Measurements from ENCODE around the gene SAFB.

DNA sequence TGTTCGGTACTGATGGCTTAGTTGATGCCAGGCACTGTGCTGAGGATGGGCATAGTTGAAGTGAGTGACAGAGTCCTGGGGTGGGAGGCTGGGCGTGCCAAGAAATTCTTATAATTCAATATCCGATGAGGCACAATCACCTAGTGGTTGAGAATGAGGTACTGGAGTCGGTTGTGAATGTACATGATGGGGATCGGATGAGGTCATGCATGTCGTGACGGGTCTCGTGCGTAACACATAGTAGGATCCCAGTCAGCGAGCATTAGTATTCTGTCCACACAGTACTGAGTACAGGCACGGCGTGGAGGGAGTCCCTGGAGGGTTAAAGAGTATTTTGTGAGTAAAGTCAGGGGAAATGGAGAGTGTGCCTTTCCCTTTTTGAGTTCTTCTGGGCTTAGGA lies 2.8 kb downstream of the SAFB start:
- no peak for TF ChIP-seq CTCF (IDR thresholded peaks at IDR 0.05 in 4 of 5, conservative IDR thresholded peaks at IDR 0.05 in 1 of 5)
- TF ChIP-seq POLR2A (IDR thresholded peaks at IDR 0.05): no peak
